HepG2 (cell line): ENCODE measurements around the gene PHF23. TPM values are rescaled to one million over a fixed set of nuclear protein-coding genes. Genes with fewer than 3 reads are reported as not detected.

Experiments
- BORCS8-MEF2B ChIP-seq: sonication (generic); formaldehyde crosslinking; IDR thresholded peaks from 2 replicates; pipeline ENCODE4 v1.8.0; 2022; ENCODE audit warnings: mild to moderate bottlenecking, missing genetic modification reagents
- CREB1 ChIP-seq, 2 experiments: fragments of 450-650 bp in 1 of 2; IDR thresholded peaks; 2 replicates each; pipeline ENCODE4 v1.6.1; 2016 to 2017; ENCODE audit warnings: control low read depth in 1 of 2, mild to moderate bottlenecking in 1 of 2, missing compliant biosample characterization in 1 of 2, missing genetic modification characterization in 1 of 2
- GTF3A ChIP-seq: sonication (generic); formaldehyde crosslinking; conservative IDR thresholded peaks from 2 replicates; pipeline ENCODE4 v1.4.0; 2020; ENCODE audit warnings: mild to moderate bottlenecking, missing genetic modification reagents
- MEF2D ChIP-seq: sonication (generic); formaldehyde crosslinking; IDR thresholded peaks from 2 replicates; pipeline ENCODE4 v1.5.1; 2020; ENCODE audit warnings: mild to moderate bottlenecking, missing genetic modification reagents
- MIER3 ChIP-seq: IDR thresholded peaks from 2 replicates; pipeline ENCODE4 v1.6.1; 2016; ENCODE audit warnings: missing compliant biosample characterization, borderline replicate concordance
- NFYC ChIP-seq: IDR thresholded peaks from 2 replicates; pipeline ENCODE4 v1.6.1; 2016; ENCODE audit warnings: missing genetic modification reagents, missing compliant biosample characterization
- PRDM10 ChIP-seq: sonication (generic); formaldehyde crosslinking; IDR thresholded peaks from 2 replicates; pipeline ENCODE4 v1.4.0; 2020; ENCODE audit warnings: low read depth, missing genetic modification reagents
- RNF219 ChIP-seq: sonication (generic); formaldehyde crosslinking; IDR thresholded peaks from 2 replicates; pipeline ENCODE4 v1.5.0; 2020; ENCODE audit warnings: mild to moderate bottlenecking, missing genetic modification reagents
- SIN3A ChIP-seq: IDR thresholded peaks from 2 replicates; pipeline ENCODE4 v1.6.1; 2011; ENCODE audit warnings: low read depth, mild to moderate bottlenecking, control low read depth, low read length, borderline replicate concordance
- STAG1 ChIP-seq: sonication (generic); formaldehyde crosslinking; IDR thresholded peaks from 2 replicates; pipeline ENCODE4 v1.4.0; 2020; ENCODE audit warnings: missing genetic modification reagents
- TCF7L2 ChIP-seq: IDR thresholded peaks from 2 replicates; pipeline ENCODE4 v1.6.1; 2011; ENCODE audit warnings: mild to moderate bottlenecking, low read depth, low read length, moderate library complexity
- YY1 ChIP-seq: IDR thresholded peaks from 2 replicates; pipeline ENCODE4 v1.6.1; 2011; ENCODE audit warnings: low read length, low read depth, moderate library complexity, mild to moderate bottlenecking; ENCODE audit not compliant: insufficient read depth, insufficient replicate concordance
- ZFP90 ChIP-seq: sonication (generic); formaldehyde crosslinking; IDR thresholded peaks from 2 replicates; pipeline ENCODE4 v1.8.0; 2022; ENCODE audit warnings: missing genetic modification reagents, mild to moderate bottlenecking, inconsistent platforms, borderline replicate concordance
- ZNF160 ChIP-seq: sonication (generic); formaldehyde crosslinking; IDR thresholded peaks from 2 replicates; pipeline ENCODE4 v1.8.0; 2022; ENCODE audit warnings: mild to moderate bottlenecking, inconsistent platforms, missing genetic modification reagents
- ZNF383 ChIP-seq: sonication (generic); formaldehyde crosslinking; IDR thresholded peaks from 2 replicates; pipeline ENCODE4 v1.4.0; 2020; ENCODE audit warnings: missing genetic modification reagents, mild to moderate bottlenecking, borderline replicate concordance
- ZNF556 ChIP-seq: sonication (generic); formaldehyde crosslinking; IDR thresholded peaks from 2 replicates; pipeline ENCODE4 v1.4.0; 2020; ENCODE audit warnings: mild to moderate bottlenecking, missing genetic modification reagents, borderline replicate concordance
- ZNF563 ChIP-seq: sonication (generic); formaldehyde crosslinking; IDR thresholded peaks from 2 replicates; pipeline ENCODE4 v1.8.0; 2022; ENCODE audit warnings: mild to moderate bottlenecking, moderate library complexity, missing genetic modification reagents
- ZNF572 ChIP-seq: sonication (generic); formaldehyde crosslinking; IDR thresholded peaks from 2 replicates; pipeline ENCODE4 v1.5.1; 2020; ENCODE audit warnings: mild to moderate bottlenecking, missing genetic modification reagents
- ZNF574 ChIP-seq: sonication (generic); formaldehyde crosslinking; IDR thresholded peaks from 2 replicates; pipeline ENCODE4 v1.4.0; 2020; ENCODE audit warnings: missing genetic modification reagents
- polyA plus RNA-seq, 8 experiments: library from polyadenylated mRNA; depleted of rRNA in 3 of 8; stranded (reverse) in 7 of 8; unstranded in 1 of 8; fragments of >200 nt; fragmentation: Illumina TruSeq in 4 of 8; extraction: Trizol in 4 of 8; gene quantifications; 2 replicates each; pipeline versions ENCODE4 v1.2.1 to v1.2.3, GENCODE V29; 2011 to 2016; ENCODE audit warnings: low read depth in 4 of 8, missing spikeins in 1 of 8, mixed read lengths in 1 of 8; ENCODE audit not compliant: insufficient read depth in 1 of 8
- total RNA-seq, 5 experiments: library from RNA; depleted of rRNA; stranded (reverse); fragments of >200 nt; fragmentation: Illumina TruSeq; extraction: Trizol; gene quantifications; 2 replicates each; pipeline ENCODE4 v1.2.3, GENCODE V29; 2016; ENCODE audit warnings: low read depth in 1 of 5

Gene PHF23
- total and polyA plus RNA-seq, 2 of the 13 experiments (the other 11 are each of a cell fraction or from before 2014, with no cell fraction given): 27.6 to 33.2 TPM

- TF ChIP-seq STAG1 (CRISPR knock-in tag) (peak; percentile 58), GTF3A (CRISPR knock-in tag) (no peak; the same call in 1 of the 2 replicates), PRDM10 (CRISPR knock-in tag) (0 out of 2 replicates have a peak, but pooled peaks have one; percentile 63), ZFP90 (CRISPR knock-in tag) (0 out of 2 replicates have a peak, but pooled peaks have one; percentile 68), ZNF556 (peak; percentile 69; the same call in 1 of the 2 replicates), RNF219 (CRISPR knock-in tag) (no peak), NFYC (CRISPR knock-in tag) (peak; percentile 85), ZNF572 (CRISPR knock-in tag) (0 out of 2 replicates have a peak, but pooled peaks have one; percentile 47), YY1 (peak; percentile 51), MIER3 (CRISPR knock-in tag) (no peak), ZNF383 (peak; percentile 80; the same call in 1 of the 2 replicates), ZNF574 (CRISPR knock-in tag) (peak; percentile 59; the same call in 1 of the 2 replicates), TCF7L2 (no peak), MEF2D (peak; percentile 33; the same call in 1 of the 2 replicates), ZNF160 (CRISPR knock-in tag) (no peak), BORCS8-MEF2B (CRISPR knock-in tag) (0 out of 2 replicates have a peak, but pooled peaks have one; percentile 27), ZNF563 (0 out of 2 replicates have a peak, but pooled peaks have one; percentile 27), CREB1 (IDR thresholded peaks at IDR 0.05) (peak; percentile 53), CREB1 (CRISPR knock-in tag; IDR thresholded peaks at IDR 0.05) (peak; percentile 72), SIN3A (peak; percentile 19; the same call in 1 of the 2 replicates)
Observed at GRCh38 chr17:7214300-7215135, 24.7 kb downstream of the PHF23 start (continued).
